Lung (tissue), 12 donors: ENCODE results near the gene NEUROD4. TPM values are rescaled to one million over a fixed set of nuclear protein-coding genes. Genes with fewer than 3 reads are reported as not detected.

Experiments used
- ATAC-seq: fragments of 200-7000 bp; cut with Tn5 transposase; one replicate; pipeline ENCODE4 v1.9.1; 2020; ENCODE audit warnings: moderate number of reproducible peaks; ENCODE audit not compliant: insufficient read depth, low FRiP score
- DNase-seq, 3 donors: peaks; one replicate each; pipeline ENCODE4 v3.0.0-alpha.2; 2013 to 2017
- H3K27ac ChIP-seq, 2 donors: one replicate each; pipeline ENCODE4 v1.5.1; 2013; ENCODE audit warnings: mild to moderate bottlenecking in 2 of 2, moderate library complexity in 2 of 2, control low read depth in 1 of 2, inconsistent platforms in 1 of 2, low read depth in 1 of 2, low read length in 1 of 2
- H3K27me3 ChIP-seq, 3 donors: one replicate each; pipeline ENCODE4 v1.5.1; 2013; ENCODE audit warnings: low read length in 2 of 3; ENCODE audit not compliant: control insufficient read depth in 3 of 3, insufficient read depth in 3 of 3
- H3K36me3 ChIP-seq, 4 donors: one replicate each; pipeline ENCODE4 v1.5.1; 2013; ENCODE audit warnings: low read length in 4 of 4, mild to moderate bottlenecking in 1 of 4, moderate library complexity in 1 of 4; ENCODE audit not compliant: control insufficient read depth in 4 of 4, insufficient read depth in 4 of 4
- H3K4me1 ChIP-seq, 5 donors: one replicate each; pipeline ENCODE4 v1.5.1; 2013; ENCODE audit warnings: low read length in 5 of 5, mild to moderate bottlenecking in 2 of 5, moderate library complexity in 1 of 5; ENCODE audit not compliant: control insufficient read depth in 5 of 5, insufficient read depth in 5 of 5
- H3K4me3 ChIP-seq: one replicate; pipeline ENCODE4 v1.5.1; 2013; ENCODE audit warnings: mild to moderate bottlenecking, control low read depth, moderate library complexity
- H3K9ac ChIP-seq, 2 donors: one replicate each; pipeline ENCODE4 v1.5.1; 2013; ENCODE audit warnings: low read length in 2 of 2, control low read depth in 1 of 2; ENCODE audit not compliant: insufficient read depth in 1 of 2
- H3K9me3 ChIP-seq, 4 donors: one replicate each; pipeline ENCODE4 v1.5.1; 2013; ENCODE audit warnings: low read length in 3 of 4, mild to moderate bottlenecking in 1 of 4, moderate library complexity in 1 of 4; ENCODE audit not compliant: control insufficient read depth in 4 of 4, insufficient read depth in 3 of 4
- WGBS, 2 donors: extraction: QIAGEN DNeasy Blood & Tissue Kit; methylation state at CpG; one replicate each; pipeline ENCODE4 v1.1.7; 2013; 5-methylcytosine and 5-hydroxymethylcytosine counted together
- polyA plus RNA-seq, 2 donors: library from polyadenylated mRNA; stranded (reverse); fragments of 200-250 nt; gene quantifications; one replicate each; pipeline ENCODE4 v1.2.1, GENCODE V29; 2013
- total RNA-seq, 2 donors: library from RNA; depleted of rRNA in 1 of 2; stranded (reverse); fragments of >200 nt in 1 of 2; gene quantifications; one replicate each; pipeline ENCODE4 v1.2.1, GENCODE V29; 2014 to 2021
- TF ChIP-seq, protein P1 (sequence below): IDR thresholded peaks from 2 replicates; pipeline ENCODE4 v1.5.1; 2012; ENCODE audit warnings: mild to moderate bottlenecking; ENCODE audit errors: control extremely low read depth, extremely low read depth
- donor health status: control.
- donor health status: control.
- donor health status: Bipolar disorder and iron deficiency.
- donor health status: healthy.
- donor health status: DM: yes; HTN: yes; CAD: no.

The NEUROD4 gene
- total and polyA plus RNA-seq, 4 donors, result not detected

- Histone ChIP-seq H3K4me3 (no peak overlapping the region), H3K9ac (no peak overlapping the region), H3K27ac (no peak overlapping the region), H3K9me3 (no peaks in the 10 kb centered on the region), H3K4me1 (no peaks in the 10 kb centered on the region), H3K36me3 (no peaks in the 10 kb centered on the region), H3K27me3 (peaks cover 0 to 3% (median 0%) of the 10 kb centered on the region in 3 donors)
- ATAC-seq (no peak), DNase-seq (no peak)
- WGBS, 2 donors, result 65 to 70% methylated on average over 4 of the region's 4 CpGs
- TF ChIP-seq, protein P1, sequence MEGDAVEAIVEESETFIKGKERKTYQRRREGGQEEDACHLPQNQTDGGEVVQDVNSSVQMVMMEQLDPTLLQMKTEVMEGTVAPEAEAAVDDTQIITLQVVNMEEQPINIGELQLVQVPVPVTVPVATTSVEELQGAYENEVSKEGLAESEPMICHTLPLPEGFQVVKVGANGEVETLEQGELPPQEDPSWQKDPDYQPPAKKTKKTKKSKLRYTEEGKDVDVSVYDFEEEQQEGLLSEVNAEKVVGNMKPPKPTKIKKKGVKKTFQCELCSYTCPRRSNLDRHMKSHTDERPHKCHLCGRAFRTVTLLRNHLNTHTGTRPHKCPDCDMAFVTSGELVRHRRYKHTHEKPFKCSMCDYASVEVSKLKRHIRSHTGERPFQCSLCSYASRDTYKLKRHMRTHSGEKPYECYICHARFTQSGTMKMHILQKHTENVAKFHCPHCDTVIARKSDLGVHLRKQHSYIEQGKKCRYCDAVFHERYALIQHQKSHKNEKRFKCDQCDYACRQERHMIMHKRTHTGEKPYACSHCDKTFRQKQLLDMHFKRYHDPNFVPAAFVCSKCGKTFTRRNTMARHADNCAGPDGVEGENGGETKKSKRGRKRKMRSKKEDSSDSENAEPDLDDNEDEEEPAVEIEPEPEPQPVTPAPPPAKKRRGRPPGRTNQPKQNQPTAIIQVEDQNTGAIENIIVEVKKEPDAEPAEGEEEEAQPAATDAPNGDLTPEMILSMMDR, result no peak
Measured at GRCh38 chr12:55041345-55042055, 21.7 kb downstream of the NEUROD4 start.

GRCh38 chr12:55043542-55043941 is 23.8 kb downstream of the NEUROD4 start:
- peak in 1 of 3 donors; percentile 5 for DNase-seq
- Histone ChIP-seq H3K27ac (no peak overlapping the region), H3K9me3 (no peaks in the 10 kb centered on the region), H3K4me3 (no peak overlapping the region), H3K36me3 (no peaks in the 10 kb centered on the region), H3K4me1 (no peaks in the 10 kb centered on the region), H3K9ac (no peak overlapping the region), H3K27me3 (peaks cover 0 to 3% (median 0%) of the 10 kb centered on the region in 3 donors)
- TF ChIP-seq, protein P1, result no peak
- WGBS, 2 donors, result 51 to 68% methylated on average over 3 of the region's 3 CpGs
- no peak for ATAC-seq

- WGBS, 2 donors, result 69 to 72% methylated on average over 6 of the region's 6 CpGs
- Histone ChIP-seq H3K9me3 (no peaks in the 10 kb centered on the region), H3K27me3 (peaks cover 0 to 3% (median 0%) of the 10 kb centered on the region in 3 donors), H3K27ac (no peak overlapping the region), H3K4me3 (no peak overlapping the region), H3K4me1 (no peaks in the 10 kb centered on the region), H3K9ac (no peak overlapping the region), H3K36me3 (no peaks in the 10 kb centered on the region)
- DNase-seq (no peak), ATAC-seq (no peak)
- TF ChIP-seq, protein P1, result no peak
Measured at GRCh38 chr12:55044135-55044534, 24.4 kb downstream of the NEUROD4 start.

DNA sequence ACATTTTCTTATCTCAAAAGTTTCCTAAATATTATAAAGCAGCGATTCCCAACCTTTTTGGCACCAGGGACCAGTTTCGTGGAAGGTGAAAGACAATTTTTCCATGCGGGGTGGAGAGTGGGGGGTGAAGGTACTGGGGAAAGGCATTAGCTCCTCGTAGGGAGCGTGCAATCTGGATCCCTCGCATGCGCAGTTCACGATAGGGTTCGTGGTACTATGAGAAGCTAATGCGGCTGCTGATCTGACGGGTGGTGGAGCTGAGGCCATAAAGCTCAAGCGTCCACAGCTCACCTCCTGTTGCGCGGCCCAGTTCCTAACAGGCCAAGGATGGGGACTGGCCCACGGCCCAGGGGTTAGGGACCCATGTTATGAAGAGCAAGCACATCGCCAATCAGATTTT is 29.9 kb downstream of the NEUROD4 start:
- H3K4me1 ChIP-seq, result no peaks in the 10 kb centered on the region
- H3K27me3 ChIP-seq, result no peaks in the 10 kb centered on the region
- 88 to 91% methylated on average over 16 of the region's 16 CpGs for WGBS, 2 donors
- ATAC-seq (no peak), DNase-seq (no peak)
- no peaks in the 10 kb centered on the region for H3K36me3 ChIP-seq
- no peak overlapping the region for H3K9ac ChIP-seq
- no peak overlapping the region for H3K4me3 ChIP-seq
- TF ChIP-seq, protein P1, result no peak
- no peak overlapping the region for H3K27ac ChIP-seq
- peaks cover 0 to 2% (median 0%) of the 10 kb centered on the region in 4 donors for H3K9me3 ChIP-seq
